ENCODE measurements around the gene ZNF689. TPM values are rescaled to one million over a fixed set of nuclear protein-coding genes. Genes with fewer than 3 reads are reported as not detected.

Gene ZNF689
- total RNA-seq, 1 experiment from 2014 or later, result 10.1 TPM

DNA sequence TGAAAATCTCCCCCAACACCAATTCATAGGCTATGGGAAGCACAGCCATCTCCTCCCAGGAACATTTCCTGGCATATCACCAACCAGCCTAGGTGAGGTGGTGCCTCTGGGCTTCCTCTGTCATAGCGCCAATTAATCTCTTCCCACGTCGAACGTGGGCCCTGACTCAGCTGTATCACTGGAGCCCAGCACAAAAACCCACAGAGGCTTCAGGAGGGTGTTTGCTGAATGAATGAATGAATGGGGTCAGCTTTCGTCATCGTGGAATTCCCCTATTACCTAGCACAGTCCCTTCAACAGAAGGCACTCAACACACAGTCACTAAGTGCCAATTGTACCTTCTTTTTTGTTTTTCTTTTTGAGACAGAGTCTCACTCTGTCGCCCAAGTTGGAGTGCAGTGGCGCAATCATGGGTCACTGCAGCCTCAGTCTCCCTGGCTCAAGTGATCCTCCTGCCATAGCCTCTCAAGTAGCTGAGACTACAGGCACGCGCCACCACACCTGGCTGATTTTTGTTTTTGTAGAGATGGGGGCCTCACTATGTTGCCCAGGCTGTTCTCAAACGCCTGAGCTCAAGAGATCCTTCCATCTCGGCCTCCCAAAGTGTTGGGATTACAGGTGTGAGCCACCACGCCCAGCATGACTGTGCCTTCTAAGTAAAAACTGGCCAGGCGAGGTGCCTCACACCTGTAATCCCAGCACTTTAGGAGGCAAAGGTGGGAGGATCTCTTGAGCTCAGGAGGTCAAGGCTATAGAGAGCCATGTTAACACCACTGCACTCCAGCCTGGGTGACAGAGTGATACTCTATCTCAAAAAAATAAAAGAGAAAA is 42.8 kb downstream of the ZNF689 start:
- H3K36me3 ChIP-seq (ENCODE audit: low read depth), result no peaks in the 10 kb centered on the region
- peaks cover 34% of the 10 kb centered on the region for H3K4me1 ChIP-seq (replicated peaks; ENCODE audit: insufficient read depth)
- peak overlapping the region; percentile 57 for H3K27ac ChIP-seq
- TF ChIP-seq, protein P1, sequence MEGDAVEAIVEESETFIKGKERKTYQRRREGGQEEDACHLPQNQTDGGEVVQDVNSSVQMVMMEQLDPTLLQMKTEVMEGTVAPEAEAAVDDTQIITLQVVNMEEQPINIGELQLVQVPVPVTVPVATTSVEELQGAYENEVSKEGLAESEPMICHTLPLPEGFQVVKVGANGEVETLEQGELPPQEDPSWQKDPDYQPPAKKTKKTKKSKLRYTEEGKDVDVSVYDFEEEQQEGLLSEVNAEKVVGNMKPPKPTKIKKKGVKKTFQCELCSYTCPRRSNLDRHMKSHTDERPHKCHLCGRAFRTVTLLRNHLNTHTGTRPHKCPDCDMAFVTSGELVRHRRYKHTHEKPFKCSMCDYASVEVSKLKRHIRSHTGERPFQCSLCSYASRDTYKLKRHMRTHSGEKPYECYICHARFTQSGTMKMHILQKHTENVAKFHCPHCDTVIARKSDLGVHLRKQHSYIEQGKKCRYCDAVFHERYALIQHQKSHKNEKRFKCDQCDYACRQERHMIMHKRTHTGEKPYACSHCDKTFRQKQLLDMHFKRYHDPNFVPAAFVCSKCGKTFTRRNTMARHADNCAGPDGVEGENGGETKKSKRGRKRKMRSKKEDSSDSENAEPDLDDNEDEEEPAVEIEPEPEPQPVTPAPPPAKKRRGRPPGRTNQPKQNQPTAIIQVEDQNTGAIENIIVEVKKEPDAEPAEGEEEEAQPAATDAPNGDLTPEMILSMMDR (conservative IDR thresholded peaks at IDR 0.05), result no peak
- TF ChIP-seq EZH2 (IDR thresholded peaks at IDR 0.05; ENCODE audit: low read depth), result no peak
- H2AFZ ChIP-seq, result no peak overlapping the region
- 0 out of 2 replicates have a peak, but pooled peaks cover 4% of the 10 kb centered on the region for H3K79me2 ChIP-seq (ENCODE audit: low read depth)
- POLR2A ChIA-PET (ENCODE audit: unreplicated experiment), result interaction anchor here (0.7 kb wide), 1 partner anchor 9 kb away, joined by 11 read pairs; no protein-coding TSS in a partner anchor
- H3K4me2 ChIP-seq, result peak overlapping the region; percentile 50
- no peaks in the 10 kb centered on the region for H3K9me2 ChIP-seq (ENCODE audit: insufficient read depth)
- no peaks in the 10 kb centered on the region for H3K27me3 ChIP-seq (ENCODE audit: insufficient read depth, low read depth)
- no peak overlapping the region for H3K4me3 ChIP-seq
- CTCF ChIA-PET, result interaction anchor here (0.9 kb wide), 1 partner anchor 31 kb away, joined by 4 read pairs; no protein-coding TSS in a partner anchor
- no TSS peak for BruUV-seq (replicated peaks)
- H3F3A ChIP-seq (ENCODE audit: insufficient read depth, low read depth), result peaks cover 31% of the 10 kb centered on the region
- DNase-seq, result peak in 1 of 2 experiments; percentile 57
- H3K9me3 ChIP-seq (ENCODE audit: insufficient read depth, low read depth), result no peaks in the 10 kb centered on the region
- H4K20me1 ChIP-seq (ENCODE audit: insufficient read depth), result no peaks in the 10 kb centered on the region
- intact Hi-C loops (cut with micrococcal nuclease; ENCODE audit: unreplicated experiment), result no loop called here

DNA sequence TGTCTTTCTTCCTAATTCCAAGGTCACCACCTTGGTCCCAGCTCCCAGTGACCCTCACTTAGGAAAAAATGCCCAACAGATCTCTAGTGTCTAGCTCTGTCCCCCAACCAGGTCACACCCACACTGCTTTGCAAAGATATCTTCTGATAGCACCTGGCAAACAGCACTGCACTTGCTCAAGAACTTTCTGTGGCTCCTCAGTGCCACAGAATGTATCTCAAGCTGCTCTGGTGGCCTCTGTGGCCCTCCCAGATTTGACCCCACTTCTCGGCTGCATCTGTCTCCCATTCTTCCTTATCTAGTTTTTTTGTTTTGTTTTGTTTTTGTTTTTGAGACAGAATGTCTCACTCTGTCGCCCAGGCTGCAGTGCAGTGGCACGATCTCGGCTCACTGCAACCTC is 43.7 kb downstream of the ZNF689 start:
- TF ChIP-seq EZH2 (IDR thresholded peaks at IDR 0.05; ENCODE audit: low read depth), result no peak
- TF ChIP-seq, protein P1 (conservative IDR thresholded peaks at IDR 0.05), result no peak
- H3K79me2 ChIP-seq (ENCODE audit: low read depth), result 0 out of 2 replicates have a peak, but pooled peaks cover 4% of the 10 kb centered on the region
- DNase-seq, result no peak
- H3K27ac ChIP-seq, result no peak overlapping the region
- no peak overlapping the region for H2AFZ ChIP-seq
- no peak overlapping the region for H3K4me2 ChIP-seq
- H3K4me3 ChIP-seq, result no peak overlapping the region
- BruUV-seq (replicated peaks), result no TSS peak
- no peaks in the 10 kb centered on the region for H3K9me2 ChIP-seq (ENCODE audit: insufficient read depth)
- no peaks in the 10 kb centered on the region for H4K20me1 ChIP-seq (ENCODE audit: insufficient read depth)
- peaks cover 33% of the 10 kb centered on the region for H3K4me1 ChIP-seq (replicated peaks; ENCODE audit: insufficient read depth)
- H3F3A ChIP-seq (ENCODE audit: insufficient read depth, low read depth), result peaks cover 31% of the 10 kb centered on the region
- H3K36me3 ChIP-seq (ENCODE audit: low read depth), result no peaks in the 10 kb centered on the region
- POLR2A ChIA-PET (ENCODE audit: unreplicated experiment), result no interaction called here
- intact Hi-C loops (cut with micrococcal nuclease; ENCODE audit: unreplicated experiment), result no loop called here
- H3K27me3 ChIP-seq (ENCODE audit: insufficient read depth, low read depth), result no peaks in the 10 kb centered on the region
- H3K9me3 ChIP-seq (ENCODE audit: insufficient read depth, low read depth), result no peaks in the 10 kb centered on the region
- CTCF ChIA-PET, result interaction anchor here (0.9 to 1.4 kb wide), 2 partner anchors 31 to 137 kb away, joined by 4 read pairs; partner anchors contain the start of gene DCTPP1

DNA sequence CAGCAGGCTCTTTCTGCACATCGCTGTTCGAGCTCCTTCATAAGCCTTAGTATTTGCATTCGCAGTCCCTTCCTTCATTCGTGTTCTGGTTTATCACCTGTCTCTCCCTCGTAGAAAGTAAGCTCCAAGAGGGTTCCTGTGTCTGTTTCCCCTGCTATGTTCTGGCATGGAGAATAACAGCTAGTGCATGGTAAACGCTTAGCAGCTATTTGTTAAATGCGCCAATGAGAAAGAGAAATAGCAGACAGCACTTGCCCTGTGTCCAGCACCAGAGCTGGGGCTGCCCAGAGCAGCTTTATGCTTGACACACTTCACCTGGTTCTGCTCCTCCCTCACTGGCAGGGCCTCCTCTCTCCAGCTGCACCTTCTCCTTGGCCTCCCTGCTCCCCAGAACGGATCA is 44.2 kb downstream of the ZNF689 start:
- Histone ChIP-seq H3K27me3 (ENCODE audit: insufficient read depth, low read depth) (no peaks in the 10 kb centered on the region), H3K27ac (no peak overlapping the region), H2AFZ (no peak overlapping the region), H3K79me2 (ENCODE audit: low read depth) (0 out of 2 replicates have a peak, but pooled peaks cover 3% of the 10 kb centered on the region), H3K4me1 (replicated peaks; ENCODE audit: insufficient read depth) (peaks cover 35% of the 10 kb centered on the region), H3K9me3 (ENCODE audit: insufficient read depth, low read depth) (no peaks in the 10 kb centered on the region), H3K9me2 (ENCODE audit: insufficient read depth) (no peaks in the 10 kb centered on the region), H3F3A (ENCODE audit: insufficient read depth, low read depth) (peaks cover 31% of the 10 kb centered on the region), H3K4me2 (no peak overlapping the region), H4K20me1 (ENCODE audit: insufficient read depth) (no peaks in the 10 kb centered on the region), H3K4me3 (no peak overlapping the region), H3K36me3 (ENCODE audit: low read depth) (no peaks in the 10 kb centered on the region)
- no TSS peak for BruUV-seq (replicated peaks)
- TF ChIP-seq EZH2 (IDR thresholded peaks at IDR 0.05; ENCODE audit: low read depth), result no peak
- TF ChIP-seq, protein P1 (conservative IDR thresholded peaks at IDR 0.05), result no peak
- POLR2A ChIA-PET (ENCODE audit: unreplicated experiment), result interaction anchor here (1.1 kb wide), 1 partner anchor 115 kb away, joined by 7 read pairs; no protein-coding TSS in a partner anchor
- intact Hi-C loops (cut with micrococcal nuclease; ENCODE audit: unreplicated experiment), result no loop called here
- DNase-seq, result no peak
- CTCF ChIA-PET, result interaction anchor here (1.4 kb wide), 1 partner anchor 136 kb away, joined by 4 read pairs; the partner anchor contains the start of gene DCTPP1

All from PC-9 (cell line).